Measurements from ENCODE around the gene ANKS4B.
A peak's percentile ranks its signal among the peaks of the same experiment; 100 is the strongest.
"Not testable (repeated sequence)": the region's sequence is repeated elsewhere in the genome, so short reads cannot be mapped to it uniquely, and the experiment has no call there.

The ANKS4B gene

GRCh38 chr16:21219551-21219950, 13.9 kb upstream of the ANKS4B start:
- DNase-seq = no peak

GRCh38 chr16:21222495-21223337, 10.8 kb upstream of the ANKS4B start:
- DNase-seq = no peak

GRCh38 chr16:21223787-21224186, 9.7 kb upstream of the ANKS4B start:
- DNase-seq = no peak

GRCh38 chr16:21224800-21225199, 8.7 kb upstream of the ANKS4B start:
- no peak for DNase-seq

- DNase-seq = no peak
These were observed 6.8 kb upstream of the ANKS4B start for GRCh38 chr16:21226749-21227148.

GRCh38 chr16:21227866-21228265, 5.6 kb upstream of the ANKS4B start:
- DNase-seq = no peak

- DNase-seq = no peak
These were observed 5.1 kb upstream of the ANKS4B start for GRCh38 chr16:21228361-21228872.

GRCh38 chr16:21233045-21233520, 416 bp upstream of the ANKS4B start:
- no peak for DNase-seq

GRCh38 chr16:21235199-21235585, 1.7 kb downstream of the ANKS4B start:
- DNase-seq = no peak

- no peak for DNase-seq
These were observed 3.3 kb downstream of the ANKS4B start for GRCh38 chr16:21236831-21237230.

- no peak for DNase-seq
These were observed 6.1 kb downstream of the ANKS4B start for GRCh38 chr16:21239646-21240045.

GRCh38 chr16:21242756-21243155, 9.3 kb downstream of the ANKS4B start:
- DNase-seq = no peak

GRCh38 chr16:21244518-21245215, 11.2 kb downstream of the ANKS4B start:
- no peak for DNase-seq

GRCh38 chr16:21248179-21248578, 14.7 kb downstream of the ANKS4B start:
- DNase-seq = not testable (repeated sequence)

- DNase-seq = no peak
These were observed 16.8 kb downstream of the ANKS4B start for GRCh38 chr16:21250072-21250923.

- DNase-seq = no peak
These were observed 20.0 kb downstream of the ANKS4B start for GRCh38 chr16:21253470-21253869.

- no peak for DNase-seq
These were observed 23.1 kb downstream of the ANKS4B start for GRCh38 chr16:21256636-21257035.

- no peak for DNase-seq
These were observed 23.8 kb downstream of the ANKS4B start for GRCh38 chr16:21257284-21257683.

GRCh38 chr16:21260870-21261791, 27.6 kb downstream of the ANKS4B start:
- DNase-seq = peak; percentile 31

- DNase-seq = no peak
These were observed 29.5 kb downstream of the ANKS4B start for GRCh38 chr16:21262779-21263639.
